HG03558 (cell line): ENCODE results near the gene DDX25.

Experiments used
- ATAC-seq: cut with Tn5 transposase; IDR thresholded peaks from one replicate; pipeline ENCODE4 v1.9.1; 2021; ENCODE audit warnings: moderate number of reproducible peaks; ENCODE audit not compliant: unreplicated experiment; ENCODE audit errors: extremely low read depth

The DDX25 gene

DNA sequence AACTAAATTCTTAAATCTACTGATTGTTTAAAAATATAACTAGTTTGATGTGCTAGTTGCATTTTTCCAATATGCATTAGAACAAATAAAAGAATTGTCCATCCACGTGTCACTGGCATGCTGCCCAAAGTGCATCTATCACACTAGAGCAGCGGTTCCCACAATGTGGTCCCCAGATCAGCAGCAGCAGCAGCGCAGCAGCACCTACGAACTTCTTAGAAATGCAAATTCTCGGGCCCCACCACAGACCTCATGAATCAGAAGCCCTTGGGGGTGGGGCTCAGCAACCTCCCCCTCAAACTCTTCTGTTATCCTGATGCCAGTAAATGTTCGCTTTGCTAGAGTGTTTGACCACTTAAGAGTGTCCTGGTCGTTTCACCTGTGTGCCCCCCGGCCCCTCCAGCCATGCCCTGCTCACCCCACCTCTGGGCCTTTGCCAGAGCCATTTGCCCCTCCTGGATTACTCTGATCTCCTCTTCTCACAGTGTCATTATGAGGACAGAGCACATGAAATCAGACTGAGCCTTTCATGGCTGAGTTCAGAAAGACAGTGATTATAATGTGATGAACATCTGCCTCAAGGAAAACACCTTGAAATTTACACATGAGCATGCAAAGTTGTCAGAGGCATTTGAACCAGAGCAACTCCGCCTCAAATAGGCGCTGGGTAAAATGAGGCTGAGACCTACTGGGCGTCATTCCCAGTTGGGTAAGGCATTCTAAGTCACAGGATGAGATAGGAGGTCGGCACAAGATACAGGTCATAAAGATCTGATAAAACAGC lies 28.9 kb downstream of the DDX25 start:
- no peak for ATAC-seq

DNA sequence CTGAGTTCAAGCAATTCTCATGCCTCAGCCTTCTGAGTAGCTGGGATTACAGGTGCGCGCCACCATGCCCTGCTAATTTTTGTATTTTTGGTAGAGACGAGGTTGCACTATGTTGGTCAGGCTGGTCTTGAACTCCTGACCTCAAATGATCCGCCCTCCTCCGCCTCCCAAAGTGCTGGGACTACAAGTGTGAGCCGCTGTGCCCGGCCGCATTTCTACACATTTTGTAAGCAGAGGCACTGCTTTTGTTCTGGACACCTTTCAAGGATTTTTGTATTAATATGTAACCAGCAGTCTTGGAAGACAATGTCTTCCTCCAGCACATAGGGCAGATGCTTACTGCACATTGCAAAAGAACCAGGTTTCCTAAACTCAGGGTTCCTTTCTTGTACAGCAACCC lies 30.2 kb downstream of the DDX25 start:
- ATAC-seq: no peak

- ATAC-seq: no peak
These were observed 30.7 kb downstream of the DDX25 start for GRCh38 chr11:125935056-125935455.

DNA sequence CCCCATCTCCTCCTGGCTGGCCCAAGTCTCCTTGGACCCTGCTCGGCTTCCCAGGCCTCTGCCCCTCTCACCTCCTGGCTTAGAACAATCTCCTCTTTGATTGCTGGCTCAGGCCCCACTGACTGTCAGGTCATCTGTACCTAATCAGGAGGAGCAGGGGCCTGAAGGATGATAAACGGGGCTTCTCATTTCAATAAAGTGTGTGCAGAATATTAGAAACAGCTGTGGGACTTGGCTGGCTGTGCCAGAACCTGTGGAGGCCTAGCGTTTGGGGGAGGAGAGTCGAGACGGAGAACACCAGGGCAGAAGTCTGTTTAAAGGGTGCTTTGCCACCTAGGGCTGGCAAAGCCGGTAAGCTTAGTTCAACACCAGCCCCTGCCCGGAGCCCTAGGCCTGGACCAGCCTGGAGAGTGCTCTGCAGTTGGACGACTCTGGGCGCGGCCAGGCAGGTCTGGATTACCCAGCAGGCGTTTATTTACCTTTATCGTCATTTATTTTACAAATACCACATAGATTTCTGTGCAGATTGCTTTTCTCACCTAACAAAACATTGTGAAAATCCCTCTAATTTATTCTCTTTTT lies 31.4 kb downstream of the DDX25 start:
- ATAC-seq: no peak

DNA sequence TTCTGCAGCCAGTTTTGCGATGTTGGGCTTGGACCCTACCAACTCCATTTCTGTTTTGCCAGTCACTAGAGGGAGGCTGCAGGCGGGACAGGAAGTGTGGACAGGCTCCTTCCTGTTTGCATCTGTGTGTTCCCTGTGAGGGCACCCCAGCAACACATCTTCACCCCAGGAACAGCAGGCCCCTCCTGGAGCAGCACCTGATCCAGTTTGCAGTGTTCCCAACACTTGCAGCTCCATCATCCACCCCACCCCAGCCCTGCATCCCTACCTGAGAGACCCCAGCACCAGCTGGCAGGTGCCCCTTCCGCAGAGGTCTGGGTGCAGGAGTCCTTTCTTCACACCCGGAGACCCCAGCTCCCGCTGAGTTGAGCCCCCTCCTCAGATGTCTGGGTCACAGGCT lies 34.1 kb downstream of the DDX25 start:
- no peak for ATAC-seq

DNA sequence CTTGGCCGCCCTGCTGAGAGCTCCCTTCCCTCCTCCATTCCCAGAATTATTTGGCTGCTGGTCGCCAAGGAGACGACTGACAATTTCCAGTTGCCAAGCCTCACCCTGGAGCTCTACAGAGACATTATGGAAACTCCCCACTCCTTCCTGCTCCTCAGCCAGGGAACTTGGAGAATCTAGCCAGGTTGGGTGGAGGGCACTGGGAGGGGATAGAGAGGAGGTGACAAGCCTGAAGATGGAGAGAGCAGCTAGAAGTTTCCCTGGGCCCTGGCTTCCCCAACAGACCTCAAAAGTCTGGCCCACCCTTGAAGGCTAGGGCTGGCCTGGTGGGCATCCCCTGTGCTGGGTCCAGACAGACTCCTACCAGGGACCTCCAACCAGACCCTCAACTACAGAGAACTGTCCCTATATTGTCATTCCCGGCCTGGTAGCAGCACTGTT lies 34.8 kb downstream of the DDX25 start:
- ATAC-seq: no peak

DNA sequence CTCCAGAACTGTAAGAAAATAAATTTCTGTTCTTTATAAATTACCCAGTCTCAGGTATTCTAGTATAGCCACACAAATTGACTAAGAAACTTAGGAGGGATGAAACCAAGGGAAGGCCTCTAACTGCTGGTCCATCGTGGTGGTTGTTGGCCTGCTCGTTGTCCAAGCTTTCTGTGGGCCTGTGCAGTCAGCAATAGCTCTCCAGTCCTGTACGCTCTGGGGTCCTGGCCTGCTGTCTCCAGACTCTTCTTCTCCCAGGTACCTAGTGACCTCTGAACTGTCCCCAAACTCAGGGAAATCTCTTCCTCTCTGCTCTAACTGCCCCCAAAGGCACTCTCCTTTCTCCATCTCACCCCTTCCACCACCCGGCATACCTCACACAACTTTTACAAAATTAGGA lies 35.8 kb downstream of the DDX25 start:
- ATAC-seq: no peak

DNA sequence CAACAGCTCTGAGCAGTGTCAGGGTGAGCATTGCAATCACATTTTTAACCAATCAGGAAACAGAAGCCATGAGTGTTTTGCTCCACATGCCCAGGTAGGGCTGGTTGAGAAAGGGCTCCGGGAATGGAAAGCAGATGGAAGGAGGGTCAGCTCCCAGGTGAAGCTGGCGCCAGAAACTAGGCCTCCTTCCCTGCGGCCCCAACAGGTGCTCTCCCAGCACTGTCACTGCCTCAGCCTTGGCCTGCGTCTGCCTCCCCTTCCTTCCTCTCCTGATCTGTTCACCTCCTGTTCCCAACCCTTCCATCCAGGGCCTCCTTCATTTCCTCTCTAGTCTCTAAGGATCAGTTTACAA lies 36.9 kb downstream of the DDX25 start:
- ATAC-seq: no peak

GRCh38 chr11:125941619-125942611 lies 37.6 kb downstream of the DDX25 start:
- ATAC-seq: no peak

- no peak for ATAC-seq
These were observed 38.6 kb downstream of the DDX25 start for GRCh38 chr11:125942771-125943428.

GRCh38 chr11:125943661-125944349 lies 39.5 kb downstream of the DDX25 start:
- ATAC-seq: no peak

DNA sequence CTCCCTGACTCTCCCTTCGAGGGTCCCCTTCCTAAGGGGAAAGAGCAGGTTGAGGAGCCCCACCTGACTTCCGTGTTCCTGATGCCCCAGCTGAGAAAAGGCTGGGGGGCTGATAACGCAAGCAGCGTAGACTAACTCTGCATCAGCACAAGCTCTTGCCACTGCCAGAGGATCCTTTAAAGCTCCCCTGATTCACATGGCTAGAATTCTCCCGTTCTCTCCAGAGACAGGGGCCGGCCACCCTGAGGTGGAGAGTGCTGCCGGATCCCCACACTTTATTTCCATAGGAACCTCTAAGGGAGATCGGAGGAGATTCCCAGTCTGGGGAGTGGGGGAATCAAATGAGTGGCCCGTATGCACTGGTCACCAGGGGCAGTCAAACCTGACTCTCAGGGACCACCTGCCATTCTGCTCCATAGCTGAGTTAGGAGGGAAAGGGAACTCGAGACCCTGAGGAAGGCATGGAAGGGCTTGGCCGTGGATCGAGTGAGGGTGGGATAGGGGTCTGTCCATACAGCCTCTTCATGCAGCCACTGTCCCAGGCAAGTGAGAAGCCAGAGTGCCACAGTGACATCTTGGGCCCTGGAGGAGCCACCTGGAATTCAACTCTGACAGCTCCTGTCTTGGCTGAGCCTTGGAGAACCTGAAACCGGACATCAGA lies 40.2 kb downstream of the DDX25 start:
- ATAC-seq: no peak

GRCh38 chr11:125945011-125945796 lies 40.9 kb downstream of the DDX25 start:
- ATAC-seq: no peak

DNA sequence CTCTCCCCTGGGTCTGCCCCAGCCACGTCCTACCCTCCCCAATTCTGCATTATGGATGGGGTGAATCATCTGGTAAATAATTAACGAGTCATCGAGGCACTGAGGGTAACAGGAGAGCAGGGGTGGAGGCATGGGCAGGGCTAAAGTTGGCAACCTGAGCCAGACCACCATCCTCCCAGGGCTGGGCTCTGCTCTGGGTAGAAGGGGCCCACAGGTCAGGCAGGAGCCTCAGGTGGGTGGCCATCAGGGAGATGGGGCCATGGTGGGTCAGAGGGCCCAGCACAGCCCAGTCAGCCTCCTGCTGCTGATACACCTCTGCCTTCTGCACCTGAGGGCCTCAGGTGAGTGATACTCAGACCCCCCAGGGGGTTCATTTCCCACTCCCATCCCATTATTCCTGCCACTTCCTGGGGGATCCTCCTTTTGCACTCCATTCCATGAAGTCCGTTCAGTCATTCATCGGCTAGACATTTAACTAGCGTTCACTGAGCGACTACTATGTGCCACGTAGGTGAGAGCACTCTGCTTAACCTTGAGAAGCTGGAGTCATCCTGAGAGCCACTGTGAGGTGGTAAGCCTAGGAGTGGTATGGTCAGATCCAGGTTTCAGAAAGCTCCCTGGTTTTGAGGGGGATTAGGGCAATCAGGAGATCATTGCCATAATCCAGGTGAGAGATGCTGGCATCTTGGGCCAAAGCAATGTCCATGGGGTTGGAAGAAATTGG lies 41.7 kb downstream of the DDX25 start, which contains the start of gene VSIG10L2:
Gene VSIG10L2 (plus strand): TSS at position 248 of the 724 bp plus-strand sequence. CDS start 12 bp downstream, at position 260.
- ATAC-seq: no peak

GRCh38 chr11:125946712-125947418 lies 42.6 kb downstream of the DDX25 start:
- no peak for ATAC-seq

- no peak for ATAC-seq
These were observed 43.3 kb downstream of the DDX25 start for GRCh38 chr11:125947419-125948277.
